K562 (cell line): ENCODE data around the gene SPATA2L. TPM values are rescaled to one million over a fixed set of nuclear protein-coding genes. Genes with fewer than 3 reads are reported as not detected.
A peak's percentile ranks its signal among the peaks of the same experiment; 100 is the strongest.

ENCODE experiments used
- ATAC-seq: fragments of 200-7000 bp; cut with Tn5 transposase; 3 replicates; pipeline ENCODE4 v1.9.1; 2020; ENCODE audit warnings: moderate library complexity
- BruUV-seq: library from RNA; stranded (reverse); fragments of 400-500 nt; replicated peaks from 2 replicates; lab custom pipeline; 2021; lab: Mats Ljungman, UMichigan
- CTCF ChIA-PET: fragments of 300-600 bp; formaldehyde crosslinking; extraction: SDS; loops from one replicate; lab custom pipeline; 2021; ENCODE audit warnings: low intra/inter-chr PET ratio; lab: Yijun Ruan, JAX
- POLR2A ChIA-PET: fragments of 300-600, 350-650 bp; sonication (Branson Sonifier 250); formaldehyde crosslinking; extraction: SDS; loops from one replicate; lab custom pipeline; 2021; ENCODE audit warnings: antibody characterized with exemption, inconsistent platforms; lab: Yijun Ruan, JAX
- DNase-seq, 4 experiments: peaks; one replicate each; pipeline versions ENCODE4 v3.0.0 to v3.0.0-alpha.2; 2011 to 2018; ENCODE audit warnings: low spot score in 3 of 4, mixed read lengths in 3 of 4; ENCODE audit errors: extremely low read depth in 1 of 4
- FAIRE-seq: peaks from 2 replicates; lab custom pipeline; 2011; peaks lifted over from hg19 to GRCh38; lab: Jason Lieb, UNC
- H2AFZ ChIP-seq: 2 replicates; pipeline ENCODE4 v1.6.0; 2011; ENCODE audit warnings: low read depth, low read length, control low read depth, inconsistent platforms
- H3K27ac ChIP-seq: fragments of 200-600 bp; 3 replicates; pipeline ENCODE4 v1.8.0; 2011; ENCODE audit warnings: low read depth, mild to moderate bottlenecking, control low read depth, inconsistent platforms, low read length, moderate library complexity, mixed read lengths; ENCODE audit errors: extremely low read depth
- H3K27me3 ChIP-seq, 2 experiments: fragments of 300-600 bp in 1 of 2; 2 replicates in 1 of 2; 3 replicates in 1 of 2; pipeline versions ENCODE4 v1.6.0 to v1.8.0; 2011; ENCODE audit warnings: inconsistent platforms in 2 of 2, low read length in 2 of 2, mild to moderate bottlenecking in 1 of 2, mixed read lengths in 1 of 2, moderate library complexity in 1 of 2; ENCODE audit not compliant: control insufficient read depth in 2 of 2, insufficient read depth in 2 of 2
- H3K36me3 ChIP-seq: fragments of 300-600 bp; 3 replicates; pipeline ENCODE4 v1.8.0; 2011; ENCODE audit warnings: mild to moderate bottlenecking, low read length, inconsistent platforms; ENCODE audit not compliant: control insufficient read depth, insufficient read depth
- H3K4me1 ChIP-seq, 2 experiments: fragments of 200-600 bp in 1 of 2; replicated peaks in 1 of 2; 2 replicates in 1 of 2; 3 replicates in 1 of 2; pipeline versions ENCODE4 v1.5.1 to v1.8.0; 2011; ENCODE audit warnings: inconsistent platforms in 2 of 2, low read length in 2 of 2, mild to moderate bottlenecking in 1 of 2, mixed read lengths in 1 of 2, moderate library complexity in 1 of 2; ENCODE audit not compliant: control insufficient read depth in 2 of 2, insufficient read depth in 2 of 2
- H3K4me2 ChIP-seq: 2 replicates; pipeline ENCODE4 v1.6.1; 2011; ENCODE audit warnings: low read length, control low read depth, inconsistent platforms, mixed read lengths; ENCODE audit not compliant: insufficient read depth
- H3K4me3 ChIP-seq: fragments of 200-600 bp; sonication (generic), shearing (Covaris generic); 2 replicates; pipeline ENCODE4 v1.5.1; 2016; ENCODE audit warnings: control low read depth, inconsistent platforms
- H3K79me2 ChIP-seq: fragments of 200-600 bp; 3 replicates; pipeline ENCODE4 v1.8.0; 2011; ENCODE audit warnings: low read length, inconsistent platforms; ENCODE audit not compliant: control insufficient read depth, insufficient read depth
- H3K9ac ChIP-seq, 2 experiments: 2 replicates each; pipeline versions ENCODE4 v1.6.0 to v1.6.1; 2011; ENCODE audit warnings: low read depth in 2 of 2, low read length in 2 of 2, control low read depth in 1 of 2, inconsistent platforms in 1 of 2, mild to moderate bottlenecking in 1 of 2, mixed read lengths in 1 of 2; ENCODE audit not compliant: insufficient read depth in 1 of 2
- H3K9me1 ChIP-seq: one replicate; pipeline ENCODE4 v1.6.0; 2011; ENCODE audit warnings: inconsistent platforms, mild to moderate bottlenecking, low read length, moderate library complexity; ENCODE audit not compliant: control insufficient read depth, insufficient read depth
- H3K9me3 ChIP-seq: replicated peaks from 2 replicates; pipeline ENCODE4 v1.5.1; 2011; ENCODE audit warnings: low read depth, low read length, inconsistent platforms; ENCODE audit not compliant: control insufficient read depth, insufficient read depth
- H4K20me1 ChIP-seq: replicated peaks from 2 replicates; pipeline ENCODE4 v1.6.1; 2011; ENCODE audit warnings: low read length, inconsistent platforms, mixed read lengths; ENCODE audit not compliant: control insufficient read depth, insufficient read depth
- GTF2E2 ChIP-seq: fragments of 200-800 bp; sonication (Bioruptor generic); IDR thresholded peaks from 2 replicates; pipeline ENCODE4 v1.6.1; 2016; ENCODE audit warnings: missing genetic modification characterization, missing compliant biosample characterization
- HDAC1 ChIP-seq, 2 experiments: fragments of 450-650 bp; IDR thresholded peaks; 2 replicates each; pipeline ENCODE4 v1.6.1; 2016 to 2017; ENCODE audit warnings: inconsistent platforms in 1 of 2, mild to moderate bottlenecking in 1 of 2, moderate library complexity in 1 of 2
- MAFG ChIP-seq: fragments of 450-650 bp; conservative IDR thresholded peaks from 2 replicates; pipeline ENCODE4 v1.6.1; 2016; ENCODE audit warnings: missing genetic modification characterization, missing compliant biosample characterization
- PTRF ChIP-seq: fragments of 450-650 bp; IDR thresholded peaks from 2 replicates; pipeline ENCODE4 v1.6.1; 2016; ENCODE audit warnings: mild to moderate bottlenecking, missing genetic modification characterization, missing compliant biosample characterization
- RBM39 ChIP-seq: fragments of 200-400 bp; formaldehyde crosslinking; optimal IDR thresholded peaks from 2 replicates; pipeline ENCODE3; 2018; ENCODE audit warnings: low read depth, low read length
- SRSF9 ChIP-seq: fragments of 200-400 bp; formaldehyde crosslinking; IDR thresholded peaks from 2 replicates; pipeline ENCODE4 v1.6.1; 2017; ENCODE audit warnings: low read depth, low read length, borderline replicate concordance
- TAL1 ChIP-seq: fragments of 450-650 bp; IDR thresholded peaks from 2 replicates; pipeline ENCODE4 v1.6.1; 2016; ENCODE audit warnings: mild to moderate bottlenecking
- WHSC1 ChIP-seq: IDR thresholded peaks from one replicate; pipeline ENCODE4 v1.6.1; 2012; ENCODE audit warnings: low read length, control low read depth, inconsistent platforms
- WGBS: fragments of 100-300 bp; shearing (Covaris generic); methylation state at CpG from one replicate; pipeline ENCODE4 v1.1.6; 2016; ENCODE audit warnings: low coverage, mixed read lengths; ENCODE audit not compliant: insufficient coverage; ENCODE audit errors: missing lambda C conversion rate; 5-methylcytosine and 5-hydroxymethylcytosine counted together
- in situ Hi-C: fragments of 300-500 bp; cut with MboI; formaldehyde crosslinking; loops from 4 replicates; pipeline ENCODE4 v1.15.0; 2018; ENCODE audit warnings: inconsistent platforms, mixed read lengths
- intact Hi-C: fragments of 100-400 bp; cut with micrococcal nuclease; formaldehyde crosslinking; loops from 2 replicates; pipeline ENCODE4 v1.14.2; 2022
- polyA plus RNA-seq, 8 experiments: library from polyadenylated mRNA; depleted of rRNA in 4 of 8; stranded (reverse) in 5 of 8; unstranded in 3 of 8; fragments of >200 nt; fragmentation: Nextera tagmentation in 2 of 8; fragmentation: Illumina TruSeq in 1 of 8; extraction: Ambion mirVana in 2 of 8; extraction: Trizol in 1 of 8; gene quantifications; 2 replicates each; pipeline versions ENCODE4 v1.2.1 to v1.2.3, GENCODE V29; 2011 to 2014; ENCODE audit warnings: inconsistent platforms in 1 of 8, missing spikeins in 1 of 8
- total RNA-seq, 7 experiments: library from RNA; depleted of rRNA in 6 of 7; stranded (reverse); fragments of >200 nt in 6 of 7; fragmentation: Illumina TruSeq in 2 of 7; extraction: Trizol in 2 of 7; gene quantifications; 2 replicates each; pipeline versions ENCODE4 v1.2.1 to v1.2.3, GENCODE V29; 2011 to 2021; ENCODE audit warnings: low replicate concordance in 1 of 7
- TF ChIP-seq, protein P1 (sequence below): sonication (generic); formaldehyde crosslinking; IDR thresholded peaks from 2 replicates; pipeline ENCODE4 v1.8.0; 2022; ENCODE audit warnings: mild to moderate bottlenecking, missing genetic modification reagents, borderline replicate concordance
- TF ChIP-seq, protein P2 (sequence below): sonication (generic); formaldehyde crosslinking; IDR thresholded peaks from 2 replicates; pipeline ENCODE4 v1.8.1; 2023; ENCODE audit warnings: mild to moderate bottlenecking, missing genetic modification reagents, moderate library complexity
- TF ChIP-seq, protein P3 (sequence below): IDR thresholded peaks from 2 replicates; pipeline ENCODE4 v1.6.1; 2012; ENCODE audit warnings: low read depth, low read length, improper control_type of control experiment, borderline replicate concordance
- TF ChIP-seq, protein P4 (sequence below): fragments of 200-800 bp; sonication (Bioruptor generic); IDR thresholded peaks from 2 replicates; pipeline ENCODE4 v1.6.1; 2017; ENCODE audit warnings: missing genetic modification characterization, missing compliant biosample characterization
- TF ChIP-seq, protein P5 (sequence below): sonication (generic); formaldehyde crosslinking; IDR thresholded peaks from 2 replicates; pipeline ENCODE4 v1.8.1; 2023; ENCODE audit warnings: mild to moderate bottlenecking, missing genetic modification reagents

SPATA2L gene
- total and polyA plus RNA-seq, 9 of the 15 experiments (the other 6 are each of a cell fraction or from before 2014, with no cell fraction given): 0.13 to 19.2 (median 4.8) TPM; not detected in 1

DNA sequence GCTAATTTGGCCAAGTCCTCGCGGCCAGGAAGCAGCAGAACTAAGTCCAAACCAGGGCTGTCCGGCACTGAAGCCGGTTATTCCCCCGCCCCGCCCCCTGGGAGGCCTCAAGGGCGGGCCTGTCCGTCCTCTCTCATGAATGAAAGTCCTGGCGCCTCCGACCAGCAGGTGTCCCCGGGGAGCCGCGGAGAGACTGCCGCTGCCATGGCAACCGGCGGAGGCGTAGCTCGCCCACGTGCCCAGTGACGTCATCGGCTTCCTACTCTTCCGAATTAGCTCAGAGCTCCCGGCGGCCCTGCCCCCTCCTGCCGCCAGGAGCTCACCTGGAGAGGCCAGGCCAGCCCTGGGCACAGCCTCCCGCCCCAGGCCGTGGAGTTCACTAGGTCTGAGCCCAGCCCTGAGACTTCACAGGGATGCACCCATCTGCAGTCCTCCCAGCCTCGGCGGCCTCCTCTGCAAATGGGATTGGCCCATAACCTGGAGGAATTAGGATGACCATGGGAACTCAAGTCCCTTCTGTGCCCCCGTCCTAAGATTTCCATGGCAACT is 1.3 kb downstream of the SPATA2L start:
- intact Hi-C loops: loop anchor here (2.0 to 5.0 kb wide), 3 partner anchors 19 to 212 kb away; no protein-coding TSS in a partner anchor
- POLR2A ChIA-PET: interaction anchor here (0.5 to 2.2 kb wide), 13 partner anchors 9 to 318 kb away, joined by 3 to 16 read pairs (median 3); partner anchors contain the start of gene CDK10
- Histone ChIP-seq H3K4me3 (peak overlapping the region; percentile 51), H3K79me2 (peaks cover 9% of the 10 kb centered on the region), H3K9me3 (no peaks in the 10 kb centered on the region), H4K20me1 (peaks cover 4% of the 10 kb centered on the region; the same call in 1 of the 2 replicates), H3K4me1 (peaks cover 13 to 69% of the 10 kb centered on the region in 2 experiments), H3K27me3 (no peaks in the 10 kb centered on the region), H3K9me1 (peaks cover 11% of the 10 kb centered on the region), H3K27ac (peak overlapping the region; percentile 76), H3K36me3 (peaks cover 32% of the 10 kb centered on the region; the same call in 2 of the 3 replicates), H3K9ac (peak overlapping the region; percentile 70 to 93), H2AFZ (peak overlapping the region; percentile 79; the same call in 1 of the 2 replicates), H3K4me2 (peak overlapping the region; percentile 86)
- 3% methylated on average over 29 of the region's 30 CpGs for WGBS
- BruUV-seq: no TSS peak
- ATAC-seq (peak; percentile 73), FAIRE-seq (peak; percentile 97), DNase-seq (peak; percentile 90 to 99 (median 93))
- in situ Hi-C loops: loop anchor here (5.0 kb wide), 1 partner anchor 162 kb away; no protein-coding TSS in a partner anchor
- CTCF ChIA-PET: interaction anchor here (0.7 to 2.7 kb wide), 2 partner anchors 93 to 161 kb away, joined by 3 to 18 read pairs; no protein-coding TSS in a partner anchor
- TF ChIP-seq, protein P1, sequence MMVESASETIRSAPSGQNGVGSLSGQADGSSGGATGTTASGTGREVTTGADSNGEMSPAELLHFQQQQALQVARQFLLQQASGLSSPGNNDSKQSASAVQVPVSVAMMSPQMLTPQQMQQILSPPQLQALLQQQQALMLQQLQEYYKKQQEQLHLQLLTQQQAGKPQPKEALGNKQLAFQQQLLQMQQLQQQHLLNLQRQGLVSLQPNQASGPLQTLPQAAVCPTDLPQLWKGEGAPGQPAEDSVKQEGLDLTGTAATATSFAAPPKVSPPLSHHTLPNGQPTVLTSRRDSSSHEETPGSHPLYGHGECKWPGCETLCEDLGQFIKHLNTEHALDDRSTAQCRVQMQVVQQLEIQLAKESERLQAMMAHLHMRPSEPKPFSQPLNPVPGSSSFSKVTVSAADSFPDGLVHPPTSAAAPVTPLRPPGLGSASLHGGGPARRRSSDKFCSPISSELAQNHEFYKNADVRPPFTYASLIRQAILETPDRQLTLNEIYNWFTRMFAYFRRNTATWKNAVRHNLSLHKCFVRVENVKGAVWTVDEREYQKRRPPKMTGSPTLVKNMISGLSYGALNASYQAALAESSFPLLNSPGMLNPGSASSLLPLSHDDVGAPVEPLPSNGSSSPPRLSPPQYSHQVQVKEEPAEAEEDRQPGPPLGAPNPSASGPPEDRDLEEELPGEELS: no peak
- TF ChIP-seq, protein P2, sequence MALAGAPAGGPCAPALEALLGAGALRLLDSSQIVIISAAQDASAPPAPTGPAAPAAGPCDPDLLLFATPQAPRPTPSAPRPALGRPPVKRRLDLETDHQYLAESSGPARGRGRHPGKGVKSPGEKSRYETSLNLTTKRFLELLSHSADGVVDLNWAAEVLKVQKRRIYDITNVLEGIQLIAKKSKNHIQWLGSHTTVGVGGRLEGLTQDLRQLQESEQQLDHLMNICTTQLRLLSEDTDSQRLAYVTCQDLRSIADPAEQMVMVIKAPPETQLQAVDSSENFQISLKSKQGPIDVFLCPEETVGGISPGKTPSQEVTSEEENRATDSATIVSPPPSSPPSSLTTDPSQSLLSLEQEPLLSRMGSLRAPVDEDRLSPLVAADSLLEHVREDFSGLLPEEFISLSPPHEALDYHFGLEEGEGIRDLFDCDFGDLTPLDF (CRISPR knock-in tag): no peak
- TF ChIP-seq, protein P3, sequence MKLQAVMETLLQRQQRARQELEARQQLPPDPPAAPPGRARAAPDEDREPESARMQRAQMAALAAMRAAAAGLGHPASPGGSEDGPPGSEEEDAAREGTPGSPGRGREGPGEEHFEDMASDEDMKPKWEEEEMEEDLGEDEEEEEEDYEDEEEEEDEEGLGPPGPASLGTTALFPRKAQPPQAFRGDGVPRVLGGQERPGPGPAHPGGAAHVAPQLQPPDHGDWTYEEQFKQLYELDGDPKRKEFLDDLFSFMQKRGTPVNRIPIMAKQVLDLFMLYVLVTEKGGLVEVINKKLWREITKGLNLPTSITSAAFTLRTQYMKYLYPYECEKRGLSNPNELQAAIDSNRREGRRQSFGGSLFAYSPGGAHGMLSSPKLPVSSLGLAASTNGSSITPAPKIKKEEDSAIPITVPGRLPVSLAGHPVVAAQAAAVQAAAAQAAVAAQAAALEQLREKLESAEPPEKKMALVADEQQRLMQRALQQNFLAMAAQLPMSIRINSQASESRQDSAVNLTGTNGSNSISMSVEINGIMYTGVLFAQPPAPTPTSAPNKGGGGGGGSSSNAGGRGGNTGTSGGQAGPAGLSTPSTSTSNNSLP: no peak
- TF ChIP-seq, protein P4, sequence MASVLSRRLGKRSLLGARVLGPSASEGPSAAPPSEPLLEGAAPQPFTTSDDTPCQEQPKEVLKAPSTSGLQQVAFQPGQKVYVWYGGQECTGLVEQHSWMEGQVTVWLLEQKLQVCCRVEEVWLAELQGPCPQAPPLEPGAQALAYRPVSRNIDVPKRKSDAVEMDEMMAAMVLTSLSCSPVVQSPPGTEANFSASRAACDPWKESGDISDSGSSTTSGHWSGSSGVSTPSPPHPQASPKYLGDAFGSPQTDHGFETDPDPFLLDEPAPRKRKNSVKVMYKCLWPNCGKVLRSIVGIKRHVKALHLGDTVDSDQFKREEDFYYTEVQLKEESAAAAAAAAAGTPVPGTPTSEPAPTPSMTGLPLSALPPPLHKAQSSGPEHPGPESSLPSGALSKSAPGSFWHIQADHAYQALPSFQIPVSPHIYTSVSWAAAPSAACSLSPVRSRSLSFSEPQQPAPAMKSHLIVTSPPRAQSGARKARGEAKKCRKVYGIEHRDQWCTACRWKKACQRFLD (CRISPR knock-in tag): peak; percentile 50; the same call in 1 of the 2 replicates
- TF ChIP-seq MAFG (tag): no peak
- no peak for TF ChIP-seq WHSC1
- no peak for TF ChIP-seq RBM39
- TF ChIP-seq TAL1: no peak
- no peak for TF ChIP-seq PTRF (tag)
- TF ChIP-seq HDAC1 (IDR thresholded peaks at IDR 0.05): peak in 1 of 2 experiments; percentile 85; a peak in 2 of 4 replicates
- TF ChIP-seq, protein P5, sequence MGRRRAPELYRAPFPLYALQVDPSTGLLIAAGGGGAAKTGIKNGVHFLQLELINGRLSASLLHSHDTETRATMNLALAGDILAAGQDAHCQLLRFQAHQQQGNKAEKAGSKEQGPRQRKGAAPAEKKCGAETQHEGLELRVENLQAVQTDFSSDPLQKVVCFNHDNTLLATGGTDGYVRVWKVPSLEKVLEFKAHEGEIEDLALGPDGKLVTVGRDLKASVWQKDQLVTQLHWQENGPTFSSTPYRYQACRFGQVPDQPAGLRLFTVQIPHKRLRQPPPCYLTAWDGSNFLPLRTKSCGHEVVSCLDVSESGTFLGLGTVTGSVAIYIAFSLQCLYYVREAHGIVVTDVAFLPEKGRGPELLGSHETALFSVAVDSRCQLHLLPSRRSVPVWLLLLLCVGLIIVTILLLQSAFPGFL: no peak
- no peak for TF ChIP-seq SRSF9
- TF ChIP-seq GTF2E2 (tag): no peak
